Inflammatory macrophage treated with lipopolysaccharide for 4 hours (primary cell): ENCODE measurements around the gene HYDIN.
A peak's percentile ranks its signal among the peaks of the same experiment; 100 is the strongest.
"Not testable (repeated sequence)": the region's sequence is repeated elsewhere in the genome, so short reads cannot be mapped to it uniquely, and the experiment has no call there.

Experiments
- DNase-seq: peaks from one replicate; pipeline ENCODE4 v3.0.0-alpha.2; 2020

Gene HYDIN

DNA sequence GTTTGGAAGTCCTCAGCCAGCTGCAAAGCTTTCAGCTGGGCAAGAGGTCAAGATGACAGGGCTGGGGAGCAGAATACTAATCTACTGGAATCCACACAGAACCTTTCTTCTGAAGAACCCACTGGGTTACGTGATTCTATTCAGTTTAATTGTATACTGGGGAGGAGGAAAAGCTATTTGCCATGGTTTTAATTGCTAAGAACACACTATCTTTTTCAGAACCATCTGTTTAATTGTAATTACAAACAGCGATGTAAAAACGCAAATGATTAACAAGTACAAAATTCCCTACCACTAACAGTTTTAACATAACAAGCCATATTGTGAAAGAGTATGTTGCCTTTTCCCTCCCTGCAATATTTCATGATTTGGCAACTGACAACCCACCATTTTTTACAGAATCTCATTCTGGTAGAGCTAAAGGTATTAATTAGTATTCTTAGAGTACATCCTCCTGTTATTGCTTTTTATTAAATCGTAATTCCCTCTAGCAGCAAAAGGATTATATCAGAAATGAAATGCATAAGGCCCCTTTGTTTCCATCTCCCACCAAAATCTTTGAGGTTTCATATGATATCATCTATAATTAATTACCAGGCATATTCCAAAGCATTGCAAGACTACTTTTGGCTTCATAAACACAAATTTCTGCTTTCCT lies 12.1 kb downstream of the HYDIN start:
- DNase-seq: no peak

DNA sequence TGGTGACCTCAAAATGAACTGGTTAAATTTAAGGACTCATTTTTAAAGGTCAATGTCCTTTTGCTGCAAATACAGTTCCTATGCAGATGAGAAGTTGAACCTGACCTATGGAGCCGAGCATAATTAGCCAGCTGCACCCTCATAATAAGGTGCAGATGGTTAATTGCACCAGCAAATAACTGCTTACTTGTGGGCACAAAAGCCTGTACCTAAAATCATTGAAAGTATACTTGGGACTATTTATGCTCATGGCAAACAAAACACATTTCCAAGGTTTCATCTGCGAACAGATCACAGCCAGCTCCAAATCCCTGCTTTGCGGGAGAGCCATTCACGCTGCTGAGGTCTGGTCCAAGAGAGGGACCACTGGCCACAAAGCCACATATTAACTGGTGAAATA lies 13.0 kb downstream of the HYDIN start:
- no peak for DNase-seq

DNA sequence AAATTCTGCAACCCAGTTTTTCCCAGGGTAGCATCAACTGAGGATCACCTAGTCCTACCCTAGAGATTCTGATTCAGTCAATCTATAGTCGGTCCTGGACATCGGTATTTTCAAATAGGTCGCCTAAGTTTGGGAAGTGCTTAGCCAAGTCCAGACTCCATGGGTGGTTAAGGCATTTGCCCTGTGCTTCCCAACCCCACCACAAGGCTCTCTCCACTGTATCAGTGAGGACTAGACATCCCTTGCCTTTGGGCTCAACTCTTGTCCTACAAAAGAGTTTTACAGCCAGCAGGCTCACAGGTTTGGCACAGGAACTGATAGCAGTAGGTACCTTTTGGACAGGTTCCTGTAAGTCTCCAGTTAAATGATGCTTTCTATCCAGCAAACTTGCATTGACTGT lies 13.8 kb downstream of the HYDIN start:
- no peak for DNase-seq

DNA sequence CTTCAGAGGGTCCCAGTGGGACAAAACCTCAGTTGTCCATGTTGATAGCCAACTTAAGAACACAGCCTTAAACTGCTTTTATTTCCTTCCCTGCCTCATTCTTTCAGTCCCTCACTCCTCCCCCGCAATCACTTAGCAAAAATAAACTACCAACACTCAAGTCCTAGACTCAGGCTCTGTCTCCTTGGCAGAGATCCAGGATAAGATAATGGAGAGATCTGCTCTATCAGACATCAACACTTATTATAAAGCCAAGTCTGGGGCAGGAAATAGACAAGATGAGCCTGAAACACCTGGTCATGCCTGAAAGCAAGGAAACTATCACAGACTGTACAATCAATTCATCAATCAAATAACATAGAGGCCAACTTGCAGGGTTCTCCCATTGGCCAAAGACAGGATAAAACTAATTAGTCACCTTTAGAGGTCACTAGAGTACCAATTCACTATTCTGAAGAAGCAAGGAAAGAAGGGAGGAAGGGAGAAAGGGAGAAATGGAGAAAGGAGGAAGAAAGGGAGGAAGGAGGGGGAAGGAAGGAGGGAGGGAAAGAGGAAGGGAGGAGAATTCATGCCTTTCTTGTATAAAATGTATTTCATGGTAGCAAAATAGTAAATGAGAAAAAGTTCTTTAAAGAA lies 15.7 kb downstream of the HYDIN start:
- DNase-seq: peak; percentile 13

DNA sequence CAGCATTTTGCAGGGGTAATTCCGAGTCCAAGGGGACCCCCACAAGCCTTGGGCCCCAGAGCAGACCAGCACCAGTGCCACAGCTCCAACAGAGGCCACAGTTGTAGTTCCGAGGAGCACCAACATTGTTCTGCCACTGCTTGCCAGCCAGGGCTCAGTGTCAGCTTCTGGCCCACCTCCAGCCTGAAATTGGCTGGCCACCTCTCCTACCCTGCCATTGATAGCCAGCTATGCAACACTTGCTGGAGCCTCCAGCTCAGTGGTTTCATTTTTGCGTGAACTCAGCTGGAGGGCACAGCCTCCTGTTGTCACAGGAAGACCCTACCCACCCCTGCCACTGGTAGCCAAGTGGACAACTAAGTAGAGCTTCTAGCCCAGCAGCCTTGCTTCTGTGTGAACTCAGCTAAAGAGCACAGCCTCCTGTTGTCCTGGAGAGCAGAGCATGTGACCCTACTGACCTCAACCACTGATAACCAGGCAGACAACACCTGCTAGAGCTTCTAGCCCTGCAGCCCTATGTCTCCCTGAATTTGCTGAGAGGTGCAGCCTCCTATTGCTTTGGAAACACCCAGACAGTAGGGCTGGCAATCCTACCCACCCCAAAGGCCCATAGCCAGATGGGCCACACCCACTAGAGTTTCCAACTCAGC lies 24.9 kb downstream of the HYDIN start:
- DNase-seq: no peak

DNA sequence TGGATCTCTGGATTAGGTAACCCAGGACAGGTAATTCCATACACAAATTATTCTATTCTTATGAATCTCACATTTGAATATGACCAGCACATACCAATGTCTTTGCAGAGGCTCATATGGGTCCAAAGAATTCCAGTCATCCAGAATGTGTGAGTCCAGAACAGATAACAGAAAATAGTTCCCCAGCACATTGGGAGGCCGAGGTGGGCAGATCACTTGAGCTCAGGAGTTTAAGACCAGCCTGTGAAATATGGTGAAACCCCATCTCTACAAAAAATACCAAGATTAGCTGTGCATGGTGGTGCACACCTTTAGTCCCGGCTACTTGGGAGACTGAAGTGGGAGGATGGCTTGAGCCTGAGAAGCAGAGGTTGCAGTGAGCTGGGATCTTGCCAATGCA lies 26.9 kb downstream of the HYDIN start:
- no peak for DNase-seq

DNA sequence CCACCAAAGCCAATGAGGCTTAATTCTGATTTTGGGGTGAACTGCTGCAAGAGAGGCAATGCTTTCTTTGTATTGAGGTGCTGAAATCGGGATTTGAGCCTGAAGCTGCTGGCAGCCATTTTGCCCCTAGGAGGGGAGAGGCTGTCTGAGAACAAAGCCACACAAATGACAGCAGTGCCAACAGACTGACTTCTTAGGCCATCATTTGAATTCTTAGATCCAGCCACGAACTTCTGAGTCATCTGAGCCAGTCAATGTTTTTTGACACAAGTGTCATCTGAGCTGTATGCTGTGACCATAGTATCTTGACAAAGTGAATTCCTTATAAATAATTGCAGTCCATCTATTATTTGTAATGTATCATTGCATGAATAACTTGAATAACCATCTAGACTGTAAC lies 29.0 kb downstream of the HYDIN start:
- DNase-seq: no peak

DNA sequence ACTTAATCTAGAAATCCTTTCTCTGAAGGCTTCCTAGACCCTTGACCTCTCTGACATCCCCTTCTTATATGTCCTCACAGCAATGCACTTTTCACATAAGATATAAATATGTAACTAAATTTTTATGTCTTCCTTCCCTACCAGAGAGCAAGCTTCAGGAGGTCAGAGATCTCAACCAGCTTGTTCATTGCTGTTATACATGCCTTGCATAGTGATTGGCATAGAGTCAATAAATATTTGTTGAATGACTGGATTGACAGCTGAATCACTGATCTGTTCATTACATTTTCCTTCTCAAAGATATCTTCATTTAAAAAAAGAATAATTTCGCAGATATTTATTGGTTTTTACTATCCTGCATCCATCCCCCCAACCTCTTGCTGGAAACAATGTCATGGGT lies 29.5 kb downstream of the HYDIN start:
- DNase-seq: no peak

DNA sequence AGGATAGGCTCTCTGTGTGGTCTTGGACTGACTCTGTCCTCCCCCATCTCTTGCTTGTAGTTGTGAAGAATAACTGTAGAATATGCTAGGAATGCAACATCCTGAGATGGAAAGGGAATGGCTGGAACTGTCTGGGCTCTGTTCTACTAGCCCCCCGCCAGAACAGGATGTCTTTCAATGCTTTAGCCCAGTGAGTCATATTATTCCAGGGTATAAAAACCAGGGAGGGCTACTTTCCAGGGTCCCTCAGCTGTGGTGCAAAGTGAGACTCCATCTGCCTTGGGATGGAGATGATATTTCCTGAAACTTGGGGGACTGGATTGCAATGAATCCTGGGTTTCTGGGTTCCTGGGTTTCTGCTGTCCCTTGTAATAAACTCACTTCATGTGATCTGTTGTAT lies 32.1 kb downstream of the HYDIN start:
- DNase-seq: no peak

DNA sequence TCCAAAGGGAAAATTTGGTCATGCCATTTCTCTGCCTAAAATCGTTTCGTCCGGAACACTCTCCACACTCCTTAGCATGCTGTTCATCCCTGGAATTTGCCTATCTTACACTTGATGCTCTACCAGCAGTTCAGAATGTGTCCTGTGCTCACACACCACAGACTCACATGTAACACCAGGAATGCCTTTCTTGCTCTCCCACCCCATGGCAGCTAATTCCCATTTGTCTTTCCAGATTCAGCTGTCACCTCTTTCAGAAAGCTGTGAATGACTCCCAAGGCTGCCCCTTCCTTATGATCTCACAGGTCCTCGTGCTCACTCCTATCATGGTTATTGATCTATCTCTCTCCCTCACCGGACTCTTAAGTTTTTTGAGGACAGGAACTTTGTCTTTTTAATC lies 38.1 kb downstream of the HYDIN start:
- no peak for DNase-seq

DNA sequence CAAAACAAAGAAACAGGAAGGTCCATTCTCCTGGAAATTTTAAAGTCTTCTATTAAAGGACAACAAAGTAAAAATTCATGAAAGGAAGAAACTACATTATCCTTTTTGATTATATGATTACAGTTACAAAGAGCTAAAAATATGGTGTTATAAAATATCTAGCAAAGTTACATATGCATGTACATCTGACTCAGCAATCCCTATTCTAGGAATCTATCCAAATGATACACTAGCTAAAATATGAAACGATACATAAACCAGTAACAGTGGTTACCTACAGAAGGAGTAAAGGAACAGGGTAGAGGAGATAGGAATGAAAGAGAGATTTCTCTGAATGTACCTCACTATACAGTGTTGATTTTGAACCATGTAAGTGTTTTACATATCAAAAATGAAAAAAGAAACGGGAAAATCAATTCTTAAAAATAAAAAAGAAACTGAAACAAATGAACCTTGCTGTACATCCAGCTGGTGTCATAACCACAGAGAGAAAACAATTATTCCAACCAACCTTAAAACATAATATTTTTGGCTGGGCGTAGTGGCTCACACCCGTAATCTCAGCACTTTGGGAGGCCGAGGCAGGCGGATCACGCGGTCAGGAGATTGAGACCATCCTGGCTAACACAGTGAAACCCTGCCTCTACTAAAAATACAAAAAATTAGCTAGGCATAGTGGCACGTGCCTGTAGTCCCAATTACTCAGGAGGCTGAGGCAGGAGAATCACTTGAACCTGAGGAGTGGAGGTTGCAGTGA lies 41.4 kb downstream of the HYDIN start:
- DNase-seq: no peak

DNA sequence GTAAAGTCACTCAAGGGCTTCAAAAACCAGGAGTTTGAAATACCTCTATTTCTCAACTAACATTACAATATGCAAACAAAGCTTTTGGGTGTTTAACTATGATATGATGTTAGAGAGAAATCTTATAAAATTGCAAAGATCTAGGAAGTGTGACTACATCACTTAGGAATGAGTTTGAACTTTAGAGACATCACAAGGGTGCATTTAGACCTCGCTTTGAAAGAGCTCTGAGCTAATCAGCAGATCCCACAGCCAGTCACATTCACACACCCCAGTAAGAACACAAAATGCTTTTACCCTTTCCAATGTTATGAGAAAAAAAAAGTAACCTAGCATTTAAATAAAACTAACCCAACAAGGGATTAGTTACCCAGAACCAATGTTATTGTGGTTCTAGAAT lies 45.2 kb downstream of the HYDIN start:
- DNase-seq: no peak

DNA sequence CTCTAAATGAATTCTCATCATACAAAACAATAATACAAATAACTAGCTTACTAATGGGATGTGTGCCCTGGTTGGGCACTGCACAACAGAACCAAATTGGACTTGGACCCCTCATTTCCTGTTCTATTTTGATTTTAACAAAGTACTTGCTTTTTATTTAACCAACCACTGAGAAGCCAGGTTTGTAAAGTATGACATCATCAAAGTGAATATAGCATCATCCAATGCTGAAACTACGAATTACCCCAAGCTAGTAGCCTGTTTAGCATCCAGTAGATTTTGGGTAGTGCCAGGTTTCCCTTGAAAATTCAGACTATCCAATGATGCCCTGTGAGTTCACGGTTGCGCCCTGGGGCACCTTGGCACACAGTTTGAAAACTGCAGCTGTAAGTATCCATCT lies 51.0 kb downstream of the HYDIN start:
- no peak for DNase-seq

DNA sequence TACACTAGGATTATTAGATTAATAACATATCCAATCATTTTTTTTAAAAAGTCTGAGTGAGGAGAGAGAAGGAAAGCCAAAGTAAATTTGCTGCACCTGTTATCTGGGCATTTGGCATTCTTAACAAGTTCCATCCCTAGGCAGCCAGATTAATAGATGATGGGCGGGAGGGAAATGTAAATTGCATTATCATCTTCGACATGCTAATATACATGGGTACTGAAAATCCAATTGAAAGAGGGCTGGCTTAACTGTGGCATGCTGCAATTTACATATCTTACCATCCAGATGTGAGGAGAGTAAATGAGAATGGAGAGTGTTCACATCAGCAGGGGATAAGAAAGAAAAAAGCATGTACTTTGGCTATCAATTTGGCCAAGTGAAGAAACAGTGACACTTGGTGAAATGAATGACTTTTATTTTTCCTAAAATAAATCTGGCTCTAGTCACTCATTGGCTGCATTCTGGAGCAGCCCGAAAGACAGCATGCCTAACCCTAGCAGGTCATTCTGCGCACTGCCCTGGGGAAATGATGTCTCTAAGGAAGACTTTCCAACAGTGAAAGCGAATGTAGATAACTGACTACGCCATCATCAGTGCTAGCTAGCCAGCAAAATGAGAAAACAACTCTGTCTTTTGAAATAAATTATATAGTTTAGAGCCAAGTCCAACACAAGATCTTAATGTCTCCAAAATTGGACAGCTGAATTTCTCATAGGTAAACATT lies 57.9 kb downstream of the HYDIN start:
- no peak for DNase-seq

DNA sequence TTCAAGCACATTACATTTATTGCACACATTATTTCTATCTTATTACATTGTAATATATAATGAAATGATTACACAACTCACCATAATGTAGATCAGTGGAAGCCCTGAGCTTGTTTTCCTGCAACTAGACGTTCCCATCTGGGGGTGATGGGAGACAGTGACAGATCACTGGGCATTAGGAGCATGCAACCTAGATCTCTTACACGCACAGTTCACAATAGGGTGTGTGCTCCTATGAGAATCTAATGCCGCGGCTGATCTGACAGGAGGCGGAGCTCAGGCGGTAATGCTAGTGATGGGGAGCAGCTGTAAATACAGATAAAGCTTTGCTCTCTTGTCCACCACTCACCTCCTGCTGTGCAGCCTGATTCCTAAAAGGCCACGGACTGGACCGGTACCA lies 69.5 kb downstream of the HYDIN start:
- not testable (repeated sequence) for DNase-seq

DNA sequence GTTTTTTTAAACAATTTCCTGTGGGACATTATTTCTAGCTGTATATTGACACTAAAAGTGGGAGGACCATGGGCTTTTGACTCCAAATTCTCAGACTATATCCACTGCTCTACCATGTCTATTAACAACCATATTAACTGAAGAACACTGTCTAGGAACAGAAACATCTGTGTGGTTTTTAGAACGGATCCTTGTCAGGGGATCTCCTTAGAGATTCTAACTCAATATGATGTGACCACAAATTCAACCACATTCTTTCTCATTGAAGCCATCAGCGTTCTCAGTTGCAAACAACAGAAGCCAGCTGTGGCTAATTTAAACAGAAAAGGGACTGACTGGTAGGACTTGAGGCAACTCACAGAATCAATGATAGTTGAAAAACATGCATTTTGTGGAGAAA lies 73.2 kb downstream of the HYDIN start:
- DNase-seq: not testable (repeated sequence)

DNA sequence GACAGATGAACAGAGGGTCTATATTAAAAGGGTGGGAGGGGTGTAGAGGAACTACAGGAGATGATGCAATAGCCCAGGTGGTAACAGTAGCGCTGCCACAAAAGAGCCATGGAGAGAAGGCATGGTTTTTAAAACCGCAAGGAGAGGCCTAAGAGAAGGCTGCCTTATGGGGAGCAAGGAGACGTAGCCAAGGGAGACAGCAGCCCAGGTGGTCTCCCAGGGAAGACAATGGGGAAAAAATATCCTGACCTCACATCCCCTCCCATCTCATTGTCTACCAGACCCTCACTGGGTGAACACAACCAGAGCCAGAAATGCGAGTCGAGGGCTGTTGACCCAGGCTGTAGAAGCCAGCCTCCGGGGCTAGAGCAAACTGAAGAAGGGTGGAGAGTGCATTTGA lies 77.2 kb downstream of the HYDIN start:
- DNase-seq: not testable (repeated sequence)

DNA sequence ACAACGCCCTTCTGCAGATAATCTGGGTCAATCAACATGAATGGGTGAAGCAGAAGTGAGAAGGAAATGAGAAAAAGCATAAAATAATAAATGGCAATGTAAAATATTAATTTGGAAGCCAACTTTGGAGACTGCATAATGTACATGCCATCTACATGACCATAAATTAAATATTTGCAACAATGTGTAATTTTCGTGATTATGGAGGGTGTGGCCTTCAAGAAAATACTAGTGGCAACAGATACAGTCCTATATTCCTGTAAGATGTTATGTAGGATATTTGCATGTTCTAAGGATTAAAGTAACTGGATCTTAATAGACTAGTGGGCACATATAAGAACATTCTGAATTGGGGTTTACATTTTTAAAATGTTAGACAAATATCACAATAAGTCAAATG lies 78.9 kb downstream of the HYDIN start:
- not testable (repeated sequence) for DNase-seq

DNA sequence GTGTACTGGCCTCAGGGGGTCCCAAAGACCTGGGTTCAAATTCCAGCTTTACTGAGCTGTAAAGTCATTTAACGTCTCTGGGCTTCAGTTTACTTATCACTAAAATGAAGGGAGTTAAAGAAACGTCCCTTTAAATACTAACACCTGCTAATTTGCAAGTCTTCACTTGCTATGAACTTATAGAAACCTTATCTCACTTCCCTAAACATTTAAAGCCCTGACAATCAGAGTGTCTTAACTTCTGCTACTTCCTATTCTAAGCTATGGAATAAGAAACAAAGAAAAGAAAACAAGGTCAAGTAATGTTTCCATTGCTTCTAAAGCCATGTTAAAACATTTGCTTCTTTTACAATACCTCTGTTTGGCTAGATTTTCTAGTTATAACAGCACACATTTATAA lies 87.3 kb downstream of the HYDIN start:
- not testable (repeated sequence) for DNase-seq

DNA sequence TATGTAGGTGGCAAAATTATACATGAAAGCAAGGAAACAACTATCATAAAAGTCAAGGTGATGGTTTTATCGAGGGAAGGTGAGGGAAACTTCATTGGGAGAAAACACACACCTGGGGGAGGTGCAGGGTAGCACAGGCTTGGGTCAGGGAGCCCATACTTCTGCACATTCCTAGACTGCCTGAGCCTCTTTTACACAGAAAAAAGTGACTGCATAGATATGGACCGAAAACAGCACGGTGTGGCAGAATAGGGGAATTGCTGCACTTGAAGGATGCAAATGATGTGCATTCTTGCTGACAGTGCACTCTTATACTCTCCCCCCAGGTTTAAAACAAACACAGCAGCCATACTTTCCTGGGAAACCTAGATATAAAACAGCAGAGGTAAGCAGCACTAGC lies 120.0 kb downstream of the HYDIN start:
- DNase-seq: not testable (repeated sequence)

DNA sequence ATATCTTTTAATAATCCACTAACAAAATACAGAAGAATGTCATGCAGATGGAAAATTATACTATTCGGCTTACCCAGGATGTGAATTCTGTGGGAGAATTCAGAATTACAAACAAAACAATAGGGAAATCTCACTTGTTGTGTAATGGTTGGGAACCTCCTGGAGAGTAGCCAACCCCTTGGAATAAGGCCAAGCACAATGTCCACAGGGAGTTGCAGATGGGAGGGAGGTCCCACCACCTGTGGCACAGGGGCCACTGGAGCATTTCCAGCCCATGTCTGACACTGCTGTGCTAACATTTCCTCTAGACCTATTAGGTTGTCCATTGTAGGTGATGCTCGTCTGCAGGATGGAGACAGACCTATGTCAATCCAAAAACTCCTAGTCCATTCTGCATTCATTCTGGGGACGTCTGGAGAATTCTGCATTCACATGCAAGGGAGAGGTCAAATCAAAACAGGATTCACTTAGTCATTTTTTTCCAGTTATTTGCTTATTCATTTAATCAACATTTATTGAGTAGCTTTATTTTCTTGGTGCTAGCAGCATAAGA lies 120.8 kb downstream of the HYDIN start:
- DNase-seq: not testable (repeated sequence)

DNA sequence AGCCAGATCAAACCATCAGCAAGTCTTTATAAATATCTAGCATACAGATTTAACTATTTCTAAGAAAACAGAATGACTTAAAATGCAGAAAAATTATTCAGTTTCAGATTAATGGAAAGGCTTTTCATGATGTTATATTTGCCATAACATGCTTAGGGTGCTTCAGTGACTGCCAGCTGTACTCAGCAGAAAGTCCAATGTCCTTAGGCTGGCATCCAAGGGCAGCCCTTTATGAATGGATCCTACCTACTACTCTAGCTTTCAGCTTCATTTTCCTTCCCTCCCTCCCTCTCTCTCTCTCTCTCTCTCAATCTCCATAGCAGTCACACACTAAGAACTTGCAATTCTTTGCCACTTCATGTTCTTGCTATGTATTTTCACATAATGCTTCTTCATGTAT lies 124.6 kb downstream of the HYDIN start:
- DNase-seq: not testable (repeated sequence)

DNA sequence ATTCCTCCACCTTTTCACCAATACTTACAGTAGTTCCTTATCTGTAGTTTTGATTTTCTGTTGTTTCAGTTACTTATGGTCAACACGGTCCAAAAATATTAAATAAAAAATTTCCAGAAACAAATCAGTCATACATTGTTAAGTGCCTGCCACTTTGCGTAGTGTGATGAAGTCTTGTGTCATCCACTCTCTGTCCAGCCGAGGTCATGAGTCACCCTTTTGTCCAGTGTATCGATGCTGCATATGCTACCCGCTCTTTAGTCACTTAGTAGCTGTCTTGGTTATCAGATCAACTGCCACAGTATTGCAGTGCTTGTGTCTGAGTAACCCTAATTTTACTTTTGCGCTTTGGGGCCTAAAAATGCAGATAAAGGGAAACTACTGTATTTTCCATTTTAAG lies 146.9 kb downstream of the HYDIN start:
- DNase-seq: not testable (repeated sequence)
